Esophagus squamous epithelium (tissue), 5 donors: ENCODE measurements around the gene DSCAML1. TPM values are rescaled to one million over a fixed set of nuclear protein-coding genes. Genes with fewer than 3 reads are reported as not detected.

ENCODE experiments used
- DNase-seq: peaks from one replicate; lab custom pipeline; 2025; lab: John Stamatoyannopoulos, UW
- H3K27ac ChIP-seq, 4 donors: fragments of 200-600 bp; sonication (generic); one replicate each; pipeline ENCODE4 v1.5.1; 2016 to 2019; ENCODE audit warnings: mild to moderate bottlenecking in 1 of 4
- H3K27me3 ChIP-seq, 4 donors: fragments of 200-600 bp; sonication (generic); 1 replicate in 3 of 4; 2 replicates in 1 of 4; pipeline versions ENCODE4 v1.5.1 to v1.6.0; 2017 to 2021; ENCODE audit warnings: antibody characterized with exemption in 1 of 4
- H3K36me3 ChIP-seq, 3 donors: fragments of 200-600 bp; sonication (generic); one replicate each; pipeline ENCODE4 v1.5.1; 2016 to 2019
- H3K4me1 ChIP-seq, 3 donors: fragments of 200-600 bp; sonication (generic); one replicate each; pipeline ENCODE4 v1.5.1; 2017 to 2019
- H3K4me3 ChIP-seq, 4 donors: fragments of 200-600 bp; sonication (generic); 1 replicate in 3 of 4; 2 replicates in 1 of 4; pipeline ENCODE4 v1.5.1; 2016 to 2019; ENCODE audit warnings: mild to moderate bottlenecking in 2 of 4, moderate library complexity in 1 of 4
- H3K9me3 ChIP-seq, 3 donors: fragments of 200-600 bp; sonication (generic); one replicate each; pipeline ENCODE4 v1.5.1; 2016 to 2019
- CTCF ChIP-seq, 6 experiments: fragments of 450-650 bp in 4 of 6; fragments of 200-600 bp in 2 of 6; sonication (generic) in 2 of 6; IDR thresholded peaks; one replicate each; pipeline ENCODE4 v1.5.1; 2016 to 2019; ENCODE audit warnings: antibody characterized with exemption in 6 of 6, mild to moderate bottlenecking in 4 of 6, moderate library complexity in 4 of 6
- POLR2A ChIP-seq, 4 donors: fragments of 450-650 bp; IDR thresholded peaks; one replicate each; pipeline ENCODE4 v1.6.1; 2017; ENCODE audit warnings: antibody characterized with exemption in 4 of 4, mild to moderate bottlenecking in 4 of 4, moderate library complexity in 3 of 4
- WGBS, 2 donors: methylation state at CpG; one replicate each; pipeline ENCODE4 v1.1.5; 2018; 5-methylcytosine and 5-hydroxymethylcytosine counted together
- intact Hi-C: fragments of 100-400 bp; cut with DNase I; formaldehyde crosslinking; loops from one replicate; pipeline ENCODE4 v1.15.0; 2022
- total RNA-seq, 4 donors: library from RNA; depleted of rRNA; stranded (reverse); fragments of >200 nt; gene quantifications; one replicate each; pipeline ENCODE4 v1.1.0, GENCODE V29; 2016
- donor health status: DM: yes; HTN: yes; CAD: no.

Gene DSCAML1
- total RNA-seq, 4 donors from 2014 or later = 0.04 to 0.19 TPM; not detected in 2

- TF ChIP-seq POLR2A (IDR thresholded peaks at IDR 0.05) (no peak), CTCF (IDR thresholded peaks at IDR 0.05) (no peak)
- Histone ChIP-seq H3K4me1 (peaks cover 0 to 15% (median 0%) of the 10 kb centered on the region in 3 donors), H3K27me3 (peaks cover 0 to 48% (median 0%) of the 10 kb centered on the region in 4 donors), H3K27ac (no peak overlapping the region), H3K36me3 (no peaks in the 10 kb centered on the region), H3K4me3 (no peak overlapping the region), H3K9me3 (no peaks in the 10 kb centered on the region)
- intact Hi-C loops = no loop called here
- 17 to 32% methylated on average over 5 to 8 of the region's 8 CpGs for WGBS, 2 donors
- DNase-seq = no peak
Observed at GRCh38 chr11:117511483-117511930, 285.5 kb downstream of the DSCAML1 start.

GRCh38 chr11:117510646-117511045 lies 286.4 kb downstream of the DSCAML1 start:
- WGBS, 2 donors = 57 to 67% methylated on average over 3 of the region's 3 CpGs
- intact Hi-C loops = no loop called here

GRCh38 chr11:117509543-117509942 lies 287.5 kb downstream of the DSCAML1 start:
- Histone ChIP-seq H3K4me3 (no peak overlapping the region), H3K36me3 (no peaks in the 10 kb centered on the region), H3K27me3 (peaks cover 0 to 50% (median 0%) of the 10 kb centered on the region in 4 donors), H3K27ac (no peak overlapping the region), H3K4me1 (peaks cover 0 to 15% (median 0%) of the 10 kb centered on the region in 3 donors), H3K9me3 (no peaks in the 10 kb centered on the region)
- 100% methylated on average over 2 of the region's 8 CpGs; no CpG with 5 or more reads in 1 of the 2 donors for WGBS, 2 donors
- no peak for DNase-seq
- intact Hi-C loops = no loop called here
- TF ChIP-seq CTCF (IDR thresholded peaks at IDR 0.05) = no peak
- no peak for TF ChIP-seq POLR2A (IDR thresholded peaks at IDR 0.05)

More at GRCh38 chr11:117510646-117511045, 286.4 kb downstream of the DSCAML1 start:
- no peak overlapping the region for H3K27ac ChIP-seq
- TF ChIP-seq POLR2A (IDR thresholded peaks at IDR 0.05) (no peak), CTCF (IDR thresholded peaks at IDR 0.05) (no peak)
- no peak for DNase-seq
- H3K27me3 ChIP-seq = peaks cover 0 to 48% (median 0%) of the 10 kb centered on the region in 4 donors
- H3K4me3 ChIP-seq = no peak overlapping the region
- peaks cover 0 to 15% (median 0%) of the 10 kb centered on the region in 3 donors for H3K4me1 ChIP-seq
- no peaks in the 10 kb centered on the region for H3K9me3 ChIP-seq
- H3K36me3 ChIP-seq = no peaks in the 10 kb centered on the region

GRCh38 chr11:117506971-117507370 lies 290.0 kb downstream of the DSCAML1 start:
- Histone ChIP-seq H3K27ac (no peak overlapping the region), H3K9me3 (no peaks in the 10 kb centered on the region), H3K4me3 (no peak overlapping the region), H3K4me1 (peaks cover 0 to 12% (median 0%) of the 10 kb centered on the region in 3 donors), H3K27me3 (peaks cover 0 to 39% (median 0%) of the 10 kb centered on the region in 4 donors), H3K36me3 (no peaks in the 10 kb centered on the region)
- intact Hi-C loops = no loop called here
- TF ChIP-seq POLR2A (IDR thresholded peaks at IDR 0.05) (no peak), CTCF (IDR thresholded peaks at IDR 0.05) (no peak)
- 70 to 90% methylated on average over 2 to 4 of the region's 6 CpGs for WGBS, 2 donors
- DNase-seq = no peak

GRCh38 chr11:117505285-117505970 lies 291.6 kb downstream of the DSCAML1 start:
- Histone ChIP-seq H3K36me3 (no peaks in the 10 kb centered on the region), H3K4me3 (no peak overlapping the region), H3K27me3 (peaks cover 0 to 36% (median 0%) of the 10 kb centered on the region in 4 donors), H3K9me3 (no peaks in the 10 kb centered on the region), H3K4me1 (no peaks in the 10 kb centered on the region), H3K27ac (no peak overlapping the region)
- DNase-seq = no peak
- intact Hi-C loops = no loop called here
- WGBS, 2 donors = 79 to 86% methylated on average over 12 to 13 of the region's 27 CpGs
- TF ChIP-seq POLR2A (IDR thresholded peaks at IDR 0.05) (no peak), CTCF (IDR thresholded peaks at IDR 0.05) (no peak)
